ENCODE data around the gene MATN4.

The MATN4 gene

DNA sequence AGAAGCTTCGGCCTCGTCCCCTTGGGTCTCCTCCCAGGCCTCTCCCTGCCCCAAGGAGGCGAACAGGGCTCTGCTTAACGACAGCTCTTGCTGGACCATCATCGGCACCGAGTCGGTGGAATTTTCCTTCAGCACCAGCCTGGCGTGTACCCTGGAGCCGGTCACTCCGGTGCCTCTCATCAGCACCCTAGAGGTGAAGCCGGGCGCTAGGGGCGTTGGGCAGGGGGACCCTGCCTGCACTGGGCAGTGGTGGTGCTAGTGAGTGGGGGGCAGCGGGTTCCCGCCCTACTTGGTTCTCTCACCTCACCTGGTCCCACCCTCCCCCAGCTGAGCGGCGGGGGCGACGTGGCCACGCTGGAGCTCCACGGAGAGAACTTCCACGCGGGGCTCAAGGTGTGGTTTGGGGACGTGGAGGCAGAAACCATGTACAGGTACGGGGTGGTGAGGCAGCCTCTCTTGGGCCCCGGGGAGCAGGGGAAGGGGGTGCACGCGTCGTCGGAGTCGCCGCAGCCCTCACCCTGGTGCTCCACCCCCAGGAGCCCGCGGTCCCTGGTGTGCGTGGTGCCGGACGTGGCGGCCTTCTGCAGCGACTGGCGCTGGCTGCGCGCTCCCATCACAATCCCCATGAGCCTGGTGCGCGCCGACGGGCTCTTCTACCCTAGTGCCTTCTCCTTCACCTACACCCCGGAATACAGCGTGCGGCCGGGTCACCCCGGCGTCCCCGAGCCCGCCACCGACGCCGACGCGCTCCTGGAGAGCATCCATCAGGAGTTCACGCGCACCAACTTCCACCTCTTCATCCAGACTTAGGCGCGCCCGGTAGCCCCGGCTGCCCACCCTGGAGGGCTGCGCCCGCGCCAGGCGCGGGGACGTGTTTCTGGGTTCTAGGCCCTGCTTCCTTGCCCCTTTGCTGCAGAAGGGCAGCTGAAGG lies 8.3 kb upstream of the MATN4 start:
- Mint-ChIP-seq H3K36me3 (ENCODE audit: insufficient read depth) (peaks cover 8% of the 10 kb centered on the region), H3K27me3 (peaks cover 38 to 58% of the 10 kb centered on the region in 2 donors), H3K9me3 (no peaks in the 10 kb centered on the region), H3K27ac (no peak overlapping the region), H3K4me3 (no peak overlapping the region), H3K4me1 (ENCODE audit: low read depth in 2 of 2) (peaks cover 12 to 20% of the 10 kb centered on the region in 2 donors)
- DNase-seq, result no peak
- no peak for ATAC-seq (replicated peaks)

DNA sequence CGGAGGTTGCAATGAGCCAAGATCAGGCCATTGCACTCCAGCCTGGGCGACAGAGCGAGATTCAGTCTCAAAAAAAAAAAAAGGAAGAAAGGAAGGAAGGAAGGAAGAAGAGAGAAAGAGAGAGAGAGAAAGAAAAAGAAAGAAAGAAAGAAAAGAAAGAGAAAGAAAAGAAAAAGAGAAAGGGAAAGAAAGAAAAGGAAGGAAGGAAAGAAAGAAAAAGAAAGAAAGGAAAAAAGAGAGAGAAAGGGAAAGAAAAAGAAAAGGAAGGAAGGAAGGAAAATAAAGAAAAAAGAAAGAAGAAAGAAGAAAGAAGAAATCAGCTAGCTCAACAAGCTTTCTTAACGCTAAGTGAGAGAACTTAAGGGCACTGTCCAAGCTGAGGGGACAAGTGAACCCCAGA lies 7.6 kb upstream of the MATN4 start:
- Mint-ChIP-seq H3K27me3 (peaks cover 45 to 66% of the 10 kb centered on the region in 2 donors), H3K9me3 (no peaks in the 10 kb centered on the region), H3K4me3 (no peak overlapping the region), H3K27ac (no peak overlapping the region), H3K4me1 (ENCODE audit: low read depth in 2 of 2) (peaks cover 5 to 19% of the 10 kb centered on the region in 2 donors), H3K36me3 (ENCODE audit: insufficient read depth) (peaks cover 5% of the 10 kb centered on the region)
- ATAC-seq (replicated peaks) (no peak), DNase-seq (no peak)

DNA sequence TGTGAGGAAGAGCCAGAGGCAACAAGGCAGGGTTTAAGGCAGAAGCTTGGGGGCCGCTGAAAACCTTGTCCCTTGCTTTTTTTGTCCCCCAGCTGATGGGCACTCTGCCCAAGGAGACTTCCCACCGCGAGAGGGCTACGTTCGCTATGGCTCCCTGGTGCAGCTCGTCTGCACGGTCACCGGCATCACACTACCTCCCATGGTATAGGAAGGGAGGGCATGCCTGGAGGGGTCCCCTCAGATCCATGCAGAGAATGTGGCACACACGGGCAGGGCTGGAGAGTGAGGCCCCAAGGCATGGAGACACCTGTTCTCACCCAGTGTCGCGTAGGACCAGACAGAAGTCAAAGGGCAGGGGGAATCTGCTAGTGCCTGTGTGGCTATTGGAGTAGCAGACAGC lies 5.8 kb upstream of the MATN4 start:
- peaks cover 56 to 83% of the 10 kb centered on the region in 2 donors for H3K27me3 Mint-ChIP-seq

DNA sequence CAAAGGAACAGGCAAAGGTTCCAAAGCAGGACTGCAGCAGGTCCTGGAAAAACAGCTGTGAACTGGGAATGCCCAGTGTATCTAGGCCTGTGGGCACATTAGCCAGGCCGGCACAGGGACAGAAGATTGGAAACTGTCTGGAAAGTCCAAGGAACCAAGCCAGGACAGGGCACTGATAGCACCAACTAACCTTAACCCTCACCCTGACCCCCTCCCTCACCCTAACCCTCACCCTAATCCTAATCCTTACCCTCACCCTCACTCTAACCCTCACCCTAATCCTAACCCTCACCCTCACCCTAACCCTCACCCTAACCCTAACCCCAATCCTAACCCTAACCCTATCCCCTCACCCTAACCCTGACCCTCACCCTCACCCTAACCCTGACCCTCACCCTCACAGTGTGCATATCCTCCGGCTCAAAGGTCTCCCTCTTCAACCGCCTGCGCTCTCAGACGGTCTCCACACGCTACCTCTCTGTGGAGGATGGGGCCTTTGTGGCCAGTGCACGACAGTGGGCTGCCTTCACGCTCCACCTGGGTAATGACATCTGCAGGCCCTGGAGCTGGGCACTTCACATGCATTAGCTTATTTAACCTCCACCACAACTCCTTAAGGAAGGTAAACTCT lies 5.1 kb upstream of the MATN4 start:
- Mint-ChIP-seq H3K27me3 (peaks cover 56 to 91% of the 10 kb centered on the region in 2 donors), H3K36me3 (ENCODE audit: insufficient read depth) (no peaks in the 10 kb centered on the region), H3K4me3 (no peak overlapping the region), H3K9me3 (no peaks in the 10 kb centered on the region), H3K4me1 (ENCODE audit: low read depth in 2 of 2) (peaks cover 0 to 11% of the 10 kb centered on the region in 2 donors), H3K27ac (no peak overlapping the region)
- ATAC-seq (replicated peaks) (no peak), DNase-seq (no peak)

More for the DNA sequence above, 5.8 kb upstream of the MATN4 start:
- no peak overlapping the region for H3K4me3 Mint-ChIP-seq
- no peak for DNase-seq
- H3K36me3 Mint-ChIP-seq (ENCODE audit: insufficient read depth), result no peaks in the 10 kb centered on the region
- H3K4me1 Mint-ChIP-seq (ENCODE audit: low read depth in 2 of 2), result peaks cover under 1 to 12% of the 10 kb centered on the region in 2 donors
- no peaks in the 10 kb centered on the region for H3K9me3 Mint-ChIP-seq
- no peak overlapping the region for H3K27ac Mint-ChIP-seq
- no peak for ATAC-seq (replicated peaks)

DNA sequence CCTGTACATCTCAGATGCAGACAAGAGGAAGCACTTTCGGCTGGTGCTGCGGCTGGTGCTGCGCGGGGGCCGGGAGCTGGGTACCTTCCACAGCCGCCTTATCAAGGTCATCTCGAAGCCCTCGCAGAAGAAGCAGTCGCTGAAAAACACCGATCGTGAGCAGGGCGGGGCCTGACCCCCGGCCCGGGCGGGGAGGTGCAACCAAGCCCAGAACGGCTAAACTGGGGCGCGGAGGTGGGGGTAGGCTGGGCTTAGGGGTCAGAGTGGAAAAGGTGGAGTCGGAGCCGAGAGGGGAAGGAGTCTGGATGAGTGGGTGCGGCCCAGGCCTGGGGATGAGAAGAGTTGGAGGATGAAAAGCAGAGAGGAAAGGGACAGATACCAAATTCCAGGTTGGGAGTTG lies 4.1 kb upstream of the MATN4 start:
- Mint-ChIP-seq H3K9me3 (no peaks in the 10 kb centered on the region), H3K4me3 (no peak overlapping the region), H3K36me3 (ENCODE audit: insufficient read depth) (no peaks in the 10 kb centered on the region), H3K27ac (no peak overlapping the region), H3K4me1 (ENCODE audit: low read depth in 2 of 2) (peaks cover 0 to 11% of the 10 kb centered on the region in 2 donors), H3K27me3 (peaks cover 62 to 96% of the 10 kb centered on the region in 2 donors)
- ATAC-seq (replicated peaks) (no peak), DNase-seq (no peak)

DNA sequence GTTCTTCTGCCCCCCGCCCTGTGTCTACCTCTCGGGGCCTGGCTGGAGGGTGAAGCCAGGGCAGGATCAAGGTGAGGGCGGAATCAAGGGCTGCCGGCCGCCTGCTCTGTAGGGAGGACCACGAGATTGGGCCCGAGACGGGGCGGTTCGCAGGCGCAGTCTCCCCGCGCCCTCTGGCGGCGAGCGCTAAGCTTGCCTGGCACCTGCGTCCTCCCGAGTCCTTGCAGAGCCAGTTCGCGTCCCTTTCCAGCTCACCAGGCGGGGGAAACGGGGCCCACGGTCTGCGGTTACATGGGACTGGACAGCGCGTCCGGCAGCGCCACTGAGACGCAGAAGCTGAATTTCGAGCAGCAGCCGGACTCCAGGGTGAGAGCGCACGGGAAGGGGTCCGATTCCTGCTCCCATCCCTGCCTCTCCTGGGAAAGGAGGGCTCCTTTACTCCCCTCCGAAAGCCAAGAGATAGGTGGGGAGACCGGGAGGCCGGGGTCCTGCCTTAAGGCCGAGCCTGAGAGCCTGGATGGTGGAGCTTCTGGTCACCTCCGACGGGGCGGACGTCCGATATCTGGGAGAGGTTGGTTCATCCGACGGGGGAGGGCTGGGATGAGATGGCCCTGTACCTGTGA lies 3.6 kb upstream of the MATN4 start:
- peak; percentile 42 to 52 (median 48) for DNase-seq
- peaks cover 63 to 95% of the 10 kb centered on the region in 2 donors for H3K27me3 Mint-ChIP-seq
- H3K4me1 Mint-ChIP-seq (ENCODE audit: low read depth in 2 of 2), result peaks cover 0 to 11% of the 10 kb centered on the region in 2 donors
- peak; percentile 80 for ATAC-seq (replicated peaks)
- H3K9me3 Mint-ChIP-seq, result no peaks in the 10 kb centered on the region
- H3K27ac Mint-ChIP-seq, result no peak overlapping the region
- peak overlapping the region in 1 of 2 donors; percentile 24 for H3K4me3 Mint-ChIP-seq
- H3K36me3 Mint-ChIP-seq (ENCODE audit: insufficient read depth), result no peaks in the 10 kb centered on the region

DNA sequence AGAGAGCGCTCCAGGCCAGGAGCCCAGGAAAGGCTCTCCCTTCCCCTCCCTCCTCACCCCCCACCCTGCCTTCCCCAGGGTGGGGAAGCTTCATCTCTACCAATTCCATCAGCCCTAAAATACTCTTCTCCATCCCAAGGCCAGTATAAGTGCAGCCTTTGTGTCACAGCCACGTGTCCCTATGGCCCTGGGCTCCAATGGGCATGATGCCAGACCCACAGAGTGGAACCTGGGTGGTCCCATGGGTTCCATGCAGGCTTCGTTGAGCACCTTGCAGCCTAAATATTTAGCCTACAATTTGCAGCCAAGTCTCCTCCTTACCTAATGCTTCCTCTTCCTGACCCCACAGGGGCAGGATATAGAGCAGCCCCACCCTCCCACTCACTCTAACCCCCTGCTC lies 976 bp upstream of the MATN4 start:
- peaks cover 55 to 91% of the 10 kb centered on the region in 2 donors for H3K27me3 Mint-ChIP-seq
- no peaks in the 10 kb centered on the region for H3K36me3 Mint-ChIP-seq (ENCODE audit: insufficient read depth)
- DNase-seq (no peak), ATAC-seq (replicated peaks) (no peak)
- H3K4me1 Mint-ChIP-seq (ENCODE audit: low read depth in 2 of 2), result peaks cover 0 to 11% of the 10 kb centered on the region in 2 donors
- H3K27ac Mint-ChIP-seq, result no peak overlapping the region
- H3K9me3 Mint-ChIP-seq, result no peaks in the 10 kb centered on the region
- no peak overlapping the region for H3K4me3 Mint-ChIP-seq

DNA sequence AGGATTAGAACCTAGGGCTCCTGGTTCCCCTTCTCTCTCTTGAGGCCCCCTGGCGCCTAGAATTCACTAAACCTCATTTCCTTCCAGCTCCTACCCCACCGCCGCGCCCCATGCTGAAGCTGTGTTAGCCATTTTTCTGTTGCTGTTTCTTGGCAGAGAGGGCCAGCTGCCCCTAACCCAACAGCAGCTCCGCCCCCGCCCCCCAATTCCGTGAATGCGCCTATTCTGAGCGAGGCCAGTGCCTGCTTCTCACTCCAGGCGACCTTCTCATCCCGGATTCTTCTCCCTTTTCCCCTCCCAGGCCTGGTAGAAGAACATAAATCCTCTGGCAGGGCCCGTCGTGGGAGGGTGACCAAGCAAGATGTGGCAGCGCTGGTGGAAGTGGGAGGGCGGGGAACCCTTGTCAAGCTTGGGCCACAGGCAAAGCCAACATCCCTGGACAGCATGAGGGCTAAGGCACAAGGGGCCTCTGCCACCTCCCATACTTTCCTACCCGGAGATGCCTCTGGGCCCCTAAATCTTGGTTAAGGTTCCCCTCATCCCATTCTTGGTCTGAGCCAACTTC lies 941 bp downstream of the MATN4 start:
- Mint-ChIP-seq H3K27me3 (peaks cover 49 to 83% of the 10 kb centered on the region in 2 donors), H3K4me1 (ENCODE audit: low read depth in 2 of 2) (peaks cover 2 to 11% of the 10 kb centered on the region in 2 donors), H3K27ac (no peak overlapping the region), H3K9me3 (no peaks in the 10 kb centered on the region), H3K4me3 (no peak overlapping the region), H3K36me3 (ENCODE audit: insufficient read depth) (no peaks in the 10 kb centered on the region)
- ATAC-seq (replicated peaks), result no peak
- no peak for DNase-seq

DNA sequence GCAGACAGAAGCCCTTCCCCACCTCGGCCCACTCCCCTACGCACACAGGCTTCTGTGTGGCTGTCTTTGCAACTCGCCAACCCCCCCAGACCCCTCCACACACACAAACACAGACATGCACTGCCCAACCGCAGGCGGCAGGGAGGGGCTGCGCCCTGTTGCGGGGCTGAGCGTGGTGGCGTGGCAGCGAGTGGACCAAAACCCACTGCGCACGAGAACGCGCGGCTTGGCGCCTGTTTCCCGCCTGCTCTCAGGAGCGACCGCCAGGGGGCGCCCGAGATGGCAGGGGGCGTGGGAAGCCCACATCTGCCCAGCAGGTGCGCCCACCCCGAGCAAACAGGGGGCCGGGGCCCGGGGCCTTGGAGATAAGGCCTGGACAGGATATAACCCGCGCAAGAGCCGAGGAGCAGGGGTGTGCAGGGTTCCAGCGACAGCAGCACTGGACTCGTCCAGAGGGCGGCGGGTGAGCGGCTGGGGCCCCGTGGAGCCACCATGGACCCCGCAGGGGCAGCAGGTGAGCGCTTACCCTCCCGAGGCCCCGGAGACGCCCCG lies 1.6 kb downstream of the MATN4 start, which contains the start of gene RBPJL:
RBPJL (plus strand) TSS at position 410 of the 552 bp plus-strand sequence; CDS start at position 493, 83 bp downstream.
- no peak within 1 kb of the TSS for H3K4me3 Mint-ChIP-seq
- H3K27me3 Mint-ChIP-seq, result peaks cover 42 to 77% of the 10 kb centered on the region in 2 donors
- no peak within 1 kb of the TSS for H3K27ac Mint-ChIP-seq
- H3K36me3 Mint-ChIP-seq (ENCODE audit: insufficient read depth), result no peaks in the 10 kb centered on the region
- H3K4me1 Mint-ChIP-seq (ENCODE audit: low read depth in 2 of 2), result peaks cover 2 to 6% of the 10 kb centered on the region in 2 donors
- no peaks in the 10 kb centered on the region for H3K9me3 Mint-ChIP-seq
- ATAC-seq (replicated peaks) (peak; percentile 48), DNase-seq (peak; percentile 29 to 50 (median 36))

DNA sequence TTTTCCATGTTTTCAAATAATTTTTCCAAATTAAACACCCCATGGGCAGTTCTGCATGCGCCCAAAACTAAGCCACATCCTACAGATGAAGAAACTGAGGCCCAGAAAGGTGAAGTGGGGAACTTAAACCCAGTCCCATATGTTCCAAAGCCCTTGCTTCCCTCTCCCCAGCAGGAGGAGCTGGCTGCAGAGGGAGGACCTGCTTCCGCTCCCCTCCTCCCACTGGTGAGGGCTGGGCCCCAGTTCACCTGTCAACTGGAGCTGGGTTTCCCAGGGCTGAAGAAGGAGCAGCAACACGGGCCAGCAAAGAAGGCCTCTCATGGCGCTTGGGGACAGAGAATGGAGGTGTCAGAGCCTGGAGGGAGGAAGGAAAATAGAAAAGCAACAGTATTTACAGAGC lies 2.8 kb downstream of the MATN4 start:
- no peak for ATAC-seq (replicated peaks)
- H3K36me3 Mint-ChIP-seq (ENCODE audit: insufficient read depth), result no peaks in the 10 kb centered on the region
- H3K4me3 Mint-ChIP-seq, result no peak overlapping the region
- no peak for DNase-seq
- H3K9me3 Mint-ChIP-seq, result no peaks in the 10 kb centered on the region
- H3K27me3 Mint-ChIP-seq, result peaks cover 31 to 64% of the 10 kb centered on the region in 2 donors
- H3K27ac Mint-ChIP-seq, result no peak overlapping the region
- peaks cover 0 to 2% of the 10 kb centered on the region in 2 donors for H3K4me1 Mint-ChIP-seq (ENCODE audit: low read depth in 2 of 2)

DNA sequence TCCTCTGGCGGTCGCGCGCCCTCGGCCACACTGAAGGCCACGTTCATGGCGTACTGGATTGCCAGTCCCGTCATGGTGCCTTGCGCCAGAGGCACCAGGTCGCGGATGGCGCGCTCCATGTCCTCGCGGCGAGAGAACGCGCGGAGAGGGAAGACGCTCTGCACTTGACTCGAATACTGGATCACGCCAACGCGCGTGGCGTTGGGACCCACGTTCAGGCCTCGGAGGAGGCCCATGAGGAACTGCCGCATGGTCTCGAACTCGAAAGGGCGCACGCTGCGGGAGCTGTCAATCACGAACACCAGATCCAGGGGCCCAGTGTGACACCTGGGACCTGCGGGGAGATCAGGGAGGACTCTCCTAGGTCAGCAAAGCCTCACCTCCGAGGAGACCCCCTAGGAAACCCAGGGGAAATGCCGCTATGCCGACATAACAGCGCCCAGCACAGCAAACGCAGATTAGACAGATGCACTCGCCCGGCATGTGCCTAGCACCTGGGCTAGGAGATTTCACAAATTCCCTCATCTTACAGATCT lies 3.6 kb downstream of the MATN4 start:
- H3K27ac Mint-ChIP-seq, result no peak overlapping the region
- ATAC-seq (replicated peaks) (no peak), DNase-seq (no peak)
- H3K4me3 Mint-ChIP-seq, result no peak overlapping the region
- H3K36me3 Mint-ChIP-seq (ENCODE audit: insufficient read depth), result no peaks in the 10 kb centered on the region
- no peaks in the 10 kb centered on the region for H3K9me3 Mint-ChIP-seq
- peaks cover 32 to 60% of the 10 kb centered on the region in 2 donors for H3K27me3 Mint-ChIP-seq
- peaks cover 0 to 2% of the 10 kb centered on the region in 2 donors for H3K4me1 Mint-ChIP-seq (ENCODE audit: low read depth in 2 of 2)

DNA sequence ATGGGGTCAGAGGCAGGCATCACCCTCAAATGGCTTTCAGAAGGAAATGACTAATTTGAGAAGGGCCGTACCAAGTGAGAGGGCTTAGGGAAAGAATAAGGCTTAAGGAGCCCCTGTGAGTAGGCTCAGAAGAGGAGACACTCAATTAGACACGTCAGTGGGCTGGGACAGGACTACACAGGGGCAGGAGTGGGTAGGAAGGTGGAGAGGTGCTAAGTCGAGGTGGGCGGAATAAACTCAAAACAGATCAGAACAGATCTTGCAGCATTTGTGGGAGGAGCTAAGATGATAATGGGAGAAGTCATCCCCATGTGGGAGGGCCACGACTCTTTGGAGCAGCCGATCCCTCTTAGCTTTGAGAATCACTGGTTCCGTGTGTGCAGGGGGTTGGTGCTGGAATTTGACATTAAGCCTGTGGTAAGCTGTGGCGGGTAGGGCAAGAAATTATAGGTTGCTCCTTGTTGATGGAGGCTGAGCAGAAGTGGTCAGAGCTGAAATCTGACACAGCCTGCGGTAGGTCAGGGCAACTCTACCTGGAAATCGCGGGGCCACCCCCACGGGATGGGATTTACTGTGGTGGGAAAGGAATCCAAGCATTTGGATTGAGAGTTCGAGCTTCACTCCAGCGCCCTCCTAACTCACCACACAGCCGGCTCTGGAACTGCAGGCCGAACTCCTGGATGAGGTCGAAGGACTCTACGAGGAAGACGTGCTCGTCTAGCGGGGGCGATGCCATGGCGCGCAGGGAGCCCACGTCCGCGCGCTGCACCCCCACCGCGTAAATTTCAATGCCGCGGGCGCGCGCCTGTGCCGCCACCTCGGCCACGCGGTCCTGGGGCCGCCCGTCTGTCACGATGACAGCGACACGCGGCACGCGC lies 4.3 kb downstream of the MATN4 start:
- H3K27ac Mint-ChIP-seq, result no peak overlapping the region
- peaks cover 0 to 2% of the 10 kb centered on the region in 2 donors for H3K4me1 Mint-ChIP-seq (ENCODE audit: low read depth in 2 of 2)
- ATAC-seq (replicated peaks) (no peak), DNase-seq (no peak)
- no peaks in the 10 kb centered on the region for H3K9me3 Mint-ChIP-seq
- H3K27me3 Mint-ChIP-seq, result peaks cover 36 to 60% of the 10 kb centered on the region in 2 donors
- H3K36me3 Mint-ChIP-seq (ENCODE audit: insufficient read depth), result no peaks in the 10 kb centered on the region
- H3K4me3 Mint-ChIP-seq, result no peak overlapping the region

All from effector memory CD8-positive, alpha-beta T cell (primary cell).